Heart left ventricle (tissue), 16 donors: Measurements from ENCODE around the gene FLNB. TPM values are rescaled to one million over a fixed set of nuclear protein-coding genes. Genes with fewer than 3 reads are reported as not detected.
A peak's percentile ranks its signal among the peaks of the same experiment; 100 is the strongest.

Experiments
- ATAC-seq, 4 donors: fragments of 200-7000 bp; cut with Tn5 transposase; one replicate each; pipeline ENCODE4 v1.9.1; 2020 to 2022; ENCODE audit warnings: moderate library complexity in 4 of 4, mild to moderate bottlenecking in 3 of 4, moderate number of reproducible peaks in 1 of 4
- DNase-seq, 5 donors: peaks; one replicate each; pipeline ENCODE4 v3.0.0-alpha.2; 2020
- H3K27ac ChIP-seq, 12 donors: fragments of 200-600 bp; sonication (generic) in 4 of 12; one replicate each; pipeline versions ENCODE4 v1.5.0 to v1.8.0; 2016 to 2022; ENCODE audit warnings: mild to moderate bottlenecking in 2 of 12
- H3K27me3 ChIP-seq, 9 donors: fragments of 200-600 bp; sonication (generic) in 2 of 9; one replicate each; pipeline versions ENCODE4 v1.5.1 to v1.8.0; 2016 to 2022; ENCODE audit warnings: mild to moderate bottlenecking in 3 of 9
- H3K36me3 ChIP-seq, 9 donors: fragments of 200-600 bp; sonication (generic) in 2 of 9; one replicate each; pipeline versions ENCODE4 v1.5.0 to v1.8.0; 2018 to 2022; ENCODE audit warnings: mild to moderate bottlenecking in 2 of 9
- H3K4me1 ChIP-seq, 12 donors: fragments of 200-600 bp; sonication (generic) in 4 of 12; one replicate each; pipeline versions ENCODE4 v1.5.0 to v1.8.0; 2016 to 2022; ENCODE audit warnings: mild to moderate bottlenecking in 3 of 12
- H3K4me3 ChIP-seq, 12 donors: fragments of 200-600 bp; sonication (generic) in 4 of 12; one replicate each; pipeline versions ENCODE4 v1.5.0 to v1.8.0; 2017 to 2022; ENCODE audit warnings: mild to moderate bottlenecking in 9 of 12, moderate library complexity in 4 of 12
- H3K9me3 ChIP-seq, 12 donors: fragments of 200-600 bp; sonication (generic) in 4 of 12; one replicate each; pipeline versions ENCODE4 v1.5.0 to v1.8.0; 2016 to 2022; ENCODE audit warnings: mild to moderate bottlenecking in 1 of 12
- POLR2A ChIP-seq, 2 donors: fragments of 450-650 bp; IDR thresholded peaks; one replicate each; pipeline ENCODE4 v1.6.1; 2017; ENCODE audit warnings: antibody characterized with exemption in 2 of 2, mild to moderate bottlenecking in 2 of 2, moderate library complexity in 2 of 2
- WGBS, 4 donors: extraction: QIAGEN DNeasy Blood & Tissue Kit in 2 of 4; methylation state at CpG; one replicate each; pipeline versions ENCODE4 v1.1.5 to v1.1.7; 2013 to 2018; 5-methylcytosine and 5-hydroxymethylcytosine counted together
- intact Hi-C, 10 donors: fragments of 100-400 bp; cut with DNase I; formaldehyde crosslinking; loops; one replicate each; pipeline versions ENCODE4 v1.11.1 to v1.14.2; 2022
- polyA plus RNA-seq, 2 donors: library from polyadenylated mRNA; stranded (reverse); fragments of 200-250 nt; gene quantifications; one replicate each; pipeline ENCODE4 v1.2.3, GENCODE V29; 2013
- total RNA-seq, 9 donors: library from RNA; depleted of rRNA in 2 of 9; stranded (reverse); fragments of >200 nt in 2 of 9; fragmentation: NEBNext Ultra II Directional in 3 of 9; extraction: Animal tissue kit (Norgen Biotek cat#: 25700) in 3 of 9; gene quantifications; one replicate each; pipeline versions ENCODE4 v1.1.0 to v1.2.4, GENCODE V29; 2016 to 2023
- TF ChIP-seq, protein P1 (sequence below), 12 donors: fragments of 200-600 bp; sonication (generic) in 4 of 12; IDR thresholded peaks; one replicate each; pipeline versions ENCODE4 v1.5.0 to v1.8.0; 2018 to 2022; ENCODE audit warnings: antibody characterized with exemption in 12 of 12, mild to moderate bottlenecking in 5 of 12
- donor health status: ischemic (EF 13 %, LVEDD 7.1; RV severe dilation, severe dysfunction).
- donor health status: healthy with polysubstance abuse.
- donor health status: DM: no; HTN: yes; CAD: no.
- donor health status: DM: no; HTN: no; CAD: no.
- donor health status: ischemic (EF 25% LVEDD 6.9; RV normal size, moderate dysfunction).
- donor health status: ischemic (EF 25% LVEDD 5.7; RV mildly dilated, moderate dysfunction).
- donor health status: healthy.
- donor health status: DM: yes; HTN: yes; CAD: no.
- donor health status: ischemic (EF 35%, LVEDD 5.7; RV mildly dilated, moderate dysfunction).
- donor health status: nonischemic (EF 11% LVEDD 7.7; RV severe dilation, severe dysfunction).
- donor health status: DM: yes; HTN: yes; CAD: no.
- donor health status: PGD.
- donor health status: ischemic (EF 29% LVEDD 5.4; RV normal size, mild dysfunction).
- donor health status: nonischemic (EF 23%, LVEDD 6.1; RV moderate dilation, normal function).

Gene FLNB
- total and polyA plus RNA-seq, 11 donors = 30.5 to 75.6 (median 40.6) TPM

DNA sequence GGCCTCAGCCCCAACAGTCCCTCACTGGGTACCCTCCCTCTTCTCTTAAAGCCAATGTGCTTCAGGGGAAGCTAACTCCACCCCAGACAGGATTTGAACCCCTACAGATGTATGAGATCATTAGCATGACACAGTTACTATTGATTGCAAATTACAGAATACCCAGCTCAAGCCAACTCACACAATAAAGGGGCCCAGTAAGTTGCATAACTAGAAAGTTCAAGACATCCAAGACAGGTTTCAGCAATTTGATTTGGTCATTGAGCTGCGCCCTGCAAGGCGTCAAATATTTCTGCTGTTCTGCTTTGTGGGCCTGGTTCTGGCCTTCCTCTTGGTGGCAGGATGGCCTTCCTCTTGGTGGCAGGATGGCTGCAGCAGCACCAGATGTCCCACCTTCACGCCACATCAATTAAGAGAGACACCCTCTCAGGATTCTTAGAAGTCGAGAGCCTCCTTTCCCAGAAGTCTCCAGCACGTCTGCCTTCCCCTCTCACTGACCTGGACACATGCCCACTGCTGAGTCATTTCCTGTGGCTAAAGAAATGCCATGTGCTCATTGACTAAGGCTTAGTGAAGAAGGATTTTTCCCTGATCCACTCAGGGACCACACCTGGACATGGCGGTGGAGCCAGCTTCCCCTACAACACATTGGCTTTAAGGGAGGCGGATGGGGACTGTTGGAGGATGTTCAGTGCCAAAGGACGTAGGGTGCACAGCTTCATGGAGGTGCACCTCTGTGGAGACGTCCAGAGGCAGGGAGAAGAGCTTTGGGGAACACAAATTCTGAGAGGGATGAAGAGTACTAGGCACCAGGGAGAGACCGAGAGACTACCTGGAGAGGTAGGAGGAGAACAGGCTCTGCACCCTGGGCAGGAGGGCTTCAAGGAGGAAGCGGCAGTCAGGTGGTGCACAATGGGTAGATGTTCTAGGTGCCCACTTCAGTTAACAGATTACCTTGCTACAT lies 153.5 kb downstream of the FLNB start:
- Histone ChIP-seq H3K27ac (peak overlapping the region in 5 of 12 donors; percentile 17 to 93 (median 85)), H3K4me1 (peaks cover 0 to 47% (median 30%) of the 10 kb centered on the region in 12 donors), H3K4me3 (no peak overlapping the region), H3K27me3 (no peaks in the 10 kb centered on the region), H3K9me3 (peaks cover 0 to 6% (median 0%) of the 10 kb centered on the region in 12 donors), H3K36me3 (peaks cover 0 to 75% (median 51%) of the 10 kb centered on the region in 9 donors)
- intact Hi-C loops = loop anchor here in 1 of 10 donors (10.0 kb wide), 1 partner anchor 267 kb away; no protein-coding TSS in a partner anchor
- ATAC-seq (peak in 2 of 4 donors; percentile 4 to 18), DNase-seq (peak in 4 of 5 donors; percentile 54 to 85 (median 72))
- WGBS, 4 donors = 70 to 75% (median 73%) methylated on average over 11 of the region's 11 CpGs
- TF ChIP-seq, protein P1, sequence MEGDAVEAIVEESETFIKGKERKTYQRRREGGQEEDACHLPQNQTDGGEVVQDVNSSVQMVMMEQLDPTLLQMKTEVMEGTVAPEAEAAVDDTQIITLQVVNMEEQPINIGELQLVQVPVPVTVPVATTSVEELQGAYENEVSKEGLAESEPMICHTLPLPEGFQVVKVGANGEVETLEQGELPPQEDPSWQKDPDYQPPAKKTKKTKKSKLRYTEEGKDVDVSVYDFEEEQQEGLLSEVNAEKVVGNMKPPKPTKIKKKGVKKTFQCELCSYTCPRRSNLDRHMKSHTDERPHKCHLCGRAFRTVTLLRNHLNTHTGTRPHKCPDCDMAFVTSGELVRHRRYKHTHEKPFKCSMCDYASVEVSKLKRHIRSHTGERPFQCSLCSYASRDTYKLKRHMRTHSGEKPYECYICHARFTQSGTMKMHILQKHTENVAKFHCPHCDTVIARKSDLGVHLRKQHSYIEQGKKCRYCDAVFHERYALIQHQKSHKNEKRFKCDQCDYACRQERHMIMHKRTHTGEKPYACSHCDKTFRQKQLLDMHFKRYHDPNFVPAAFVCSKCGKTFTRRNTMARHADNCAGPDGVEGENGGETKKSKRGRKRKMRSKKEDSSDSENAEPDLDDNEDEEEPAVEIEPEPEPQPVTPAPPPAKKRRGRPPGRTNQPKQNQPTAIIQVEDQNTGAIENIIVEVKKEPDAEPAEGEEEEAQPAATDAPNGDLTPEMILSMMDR (IDR thresholded peaks at IDR 0.05) = no peak
- no peak for TF ChIP-seq POLR2A (IDR thresholded peaks at IDR 0.05)

DNA sequence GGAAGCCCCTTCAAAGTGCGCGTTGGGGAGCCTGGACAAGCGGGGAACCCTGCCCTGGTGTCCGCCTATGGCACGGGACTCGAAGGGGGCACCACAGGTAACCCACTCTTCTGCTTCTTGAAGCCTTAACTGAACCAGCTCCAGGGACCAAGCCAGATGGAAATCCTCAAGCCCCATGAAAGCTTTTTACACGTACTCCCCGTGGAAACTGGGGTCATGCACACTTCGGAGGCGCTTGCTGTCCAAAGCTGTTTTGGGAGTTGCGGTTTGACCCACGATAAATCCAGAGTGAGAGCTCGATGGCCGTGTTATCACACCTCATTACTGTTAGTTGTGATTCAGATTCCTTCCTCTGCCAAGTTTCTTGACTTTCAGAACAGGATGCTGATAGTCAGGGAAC lies 155.0 kb downstream of the FLNB start:
- DNase-seq (no peak), ATAC-seq (peak in 1 of 4 donors; percentile 17)
- Histone ChIP-seq H3K27me3 (no peaks in the 10 kb centered on the region), H3K27ac (peak overlapping the region in 10 of 12 donors; percentile 78 to 93 (median 86)), H3K4me3 (no peak overlapping the region), H3K9me3 (peaks cover 0 to 6% (median 0%) of the 10 kb centered on the region in 12 donors), H3K4me1 (peaks cover 0 to 62% (median 36%) of the 10 kb centered on the region in 12 donors), H3K36me3 (peaks cover 0 to 60% (median 36%) of the 10 kb centered on the region in 9 donors)
- WGBS, 4 donors = 44 to 63% (median 61%) methylated on average over 9 to 14 of the region's 14 CpGs
- intact Hi-C loops = loop anchor here in 1 of 10 donors (10.0 kb wide), 1 partner anchor 268 kb away; no protein-coding TSS in a partner anchor
- TF ChIP-seq, protein P1 (IDR thresholded peaks at IDR 0.05) = no peak
- no peak for TF ChIP-seq POLR2A (IDR thresholded peaks at IDR 0.05)

DNA sequence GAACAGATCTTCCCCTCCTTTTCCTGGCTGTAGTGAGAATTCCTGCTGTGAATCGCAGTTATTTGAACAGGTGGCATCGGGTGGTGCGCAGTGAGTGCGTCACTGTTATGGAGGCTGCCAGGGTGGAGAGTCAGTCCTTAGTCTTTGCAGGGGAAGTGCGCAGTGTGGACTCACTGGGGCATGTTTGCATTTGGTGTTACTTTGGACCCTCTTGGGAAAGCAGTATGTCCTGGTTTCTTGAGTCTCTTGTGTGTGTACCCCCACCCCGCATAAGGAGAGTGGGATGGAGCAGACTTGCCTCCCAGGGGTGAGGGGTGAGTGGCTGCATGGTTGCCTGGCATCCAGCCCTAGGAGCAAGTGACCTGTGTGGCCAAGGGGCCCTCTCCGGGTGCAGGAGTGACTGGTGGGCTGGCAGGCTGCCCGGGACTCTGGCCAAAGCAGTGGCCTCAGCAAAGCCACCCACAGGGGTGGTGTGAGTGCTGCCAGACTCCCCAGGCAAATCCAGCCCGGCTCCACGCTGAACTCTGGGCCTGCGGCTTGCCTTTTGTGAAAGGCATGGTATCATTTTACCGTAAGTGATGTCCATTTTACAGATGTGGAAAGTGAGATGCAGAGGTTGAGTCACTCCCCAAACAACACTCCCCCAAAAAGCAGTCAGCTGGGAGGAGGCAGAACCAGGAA lies 156.1 kb downstream of the FLNB start:
- Histone ChIP-seq H3K36me3 (peaks cover 0 to 59% (median 35%) of the 10 kb centered on the region in 9 donors), H3K27me3 (no peaks in the 10 kb centered on the region), H3K27ac (peak overlapping the region in 11 of 12 donors; percentile 74 to 93 (median 85)), H3K9me3 (peaks cover 0 to 6% (median 0%) of the 10 kb centered on the region in 12 donors), H3K4me1 (peaks cover 0 to 63% (median 36%) of the 10 kb centered on the region in 12 donors), H3K4me3 (no peak overlapping the region)
- intact Hi-C loops = loop anchor here in 1 of 10 donors (10.0 kb wide), 1 partner anchor 270 kb away; no protein-coding TSS in a partner anchor
- TF ChIP-seq, protein P1 (IDR thresholded peaks at IDR 0.05) = no peak
- TF ChIP-seq POLR2A (IDR thresholded peaks at IDR 0.05) = no peak
- ATAC-seq = peak; percentile 70 to 85 (median 73)
- DNase-seq = peak; percentile 86 to 91 (median 90)
- WGBS, 4 donors = 55 to 60% (median 60%) methylated on average over 11 to 12 of the region's 12 CpGs
